Ammon's horn (tissue), 1 donor: ENCODE measurements around the gene ARHGAP8.
"Not testable (repeated sequence)": the region's sequence is repeated elsewhere in the genome, so short reads cannot be mapped to it uniquely, and the experiment has no call there.

ENCODE experiments used
- DNase-seq: peaks from one replicate; pipeline ENCODE4 v3.0.0-alpha.2; 2016; ENCODE audit warnings: low spot score

ARHGAP8 gene

GRCh38 chr22:44773082-44773481, 20.7 kb downstream of the ARHGAP8 start:
- no peak for DNase-seq

GRCh38 chr22:44775862-44776261, 23.5 kb downstream of the ARHGAP8 start:
- DNase-seq: no peak

- no peak for DNase-seq
Measured at GRCh38 chr22:44776605-44777363, 24.4 kb downstream of the ARHGAP8 start.

- no peak for DNase-seq
Measured at GRCh38 chr22:44777364-44777755, 25.0 kb downstream of the ARHGAP8 start.

- no peak for DNase-seq
Measured at GRCh38 chr22:44780876-44781449, 28.6 kb downstream of the ARHGAP8 start.

- no peak for DNase-seq
Measured at GRCh38 chr22:44782363-44782963, 30.1 kb downstream of the ARHGAP8 start.

- DNase-seq: no peak
Measured at GRCh38 chr22:44783091-44783490, 30.7 kb downstream of the ARHGAP8 start.

- no peak for DNase-seq
Measured at GRCh38 chr22:44783581-44783980, 31.2 kb downstream of the ARHGAP8 start.

GRCh38 chr22:44786136-44786535, 33.8 kb downstream of the ARHGAP8 start:
- no peak for DNase-seq

- no peak for DNase-seq
Measured at GRCh38 chr22:44786610-44787009, 34.2 kb downstream of the ARHGAP8 start.

GRCh38 chr22:44787832-44788231, 35.5 kb downstream of the ARHGAP8 start:
- DNase-seq: no peak

GRCh38 chr22:44793106-44793505, 40.7 kb downstream of the ARHGAP8 start:
- DNase-seq: no peak

GRCh38 chr22:44793506-44794172, 41.3 kb downstream of the ARHGAP8 start:
- DNase-seq: no peak

GRCh38 chr22:44795701-44796630, 43.6 kb downstream of the ARHGAP8 start:
- no peak for DNase-seq

GRCh38 chr22:44797181-44797725, 44.9 kb downstream of the ARHGAP8 start:
- peak; percentile 67 for DNase-seq

- DNase-seq: no peak
Measured at GRCh38 chr22:44799077-44799945, 46.9 kb downstream of the ARHGAP8 start.

- DNase-seq: not testable (repeated sequence)
Measured at GRCh38 chr22:44799946-44800634, 47.7 kb downstream of the ARHGAP8 start.

GRCh38 chr22:44801476-44801875, 49.1 kb downstream of the ARHGAP8 start:
- no peak for DNase-seq

- DNase-seq: no peak
Measured at GRCh38 chr22:44802071-44802700, 49.8 kb downstream of the ARHGAP8 start.
